ENCODE results near the gene PIP5K1C.

DNA sequence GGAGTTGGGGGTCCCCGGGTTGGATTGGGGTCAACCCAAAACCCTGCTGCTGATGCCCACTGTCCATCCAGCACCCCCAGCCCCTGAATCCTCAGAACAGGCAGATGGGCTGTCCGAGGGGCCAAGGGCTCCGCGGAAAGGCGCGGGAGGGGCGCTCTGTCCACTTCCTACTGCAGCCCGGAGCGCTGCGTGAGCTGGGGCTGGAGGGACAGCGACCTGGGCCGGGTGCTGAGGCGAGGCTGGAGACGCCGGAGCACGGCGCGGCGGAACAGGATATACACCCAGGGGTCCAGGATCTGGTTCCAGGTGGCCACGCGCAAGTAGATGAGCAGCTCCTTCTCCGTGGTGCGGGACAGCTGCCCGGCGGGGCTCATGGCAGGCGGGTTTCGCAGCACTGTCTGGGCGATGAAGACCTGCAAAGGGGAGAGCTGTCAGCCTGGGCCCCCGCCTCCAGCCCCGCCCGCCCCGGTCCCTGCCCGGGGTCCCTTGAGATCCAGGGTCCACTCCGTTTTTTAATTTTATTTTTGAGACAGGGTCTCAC is 104.7 kb downstream of the PIP5K1C start:
- TF ChIP-seq SREBF2 (IDR thresholded peaks at IDR 0.05; ENCODE audit: low read length) (no peak), POLR2AphosphoS5 (IDR thresholded peaks at IDR 0.05; ENCODE audit: low read length) (no peak), SIN3A (IDR thresholded peaks at IDR 0.05; ENCODE audit: low read depth, low read length) (no peak), IRF4 (IDR thresholded peaks at IDR 0.05; ENCODE audit: low read depth, low read length) (no peak), MXI1 (IDR thresholded peaks at IDR 0.05; ENCODE audit: low read depth, low read length) (no peak), MYB (IDR thresholded peaks at IDR 0.05; ENCODE audit: borderline replicate concordance, low read depth, low read length) (no peak)
- TF ChIP-seq, protein P1, sequence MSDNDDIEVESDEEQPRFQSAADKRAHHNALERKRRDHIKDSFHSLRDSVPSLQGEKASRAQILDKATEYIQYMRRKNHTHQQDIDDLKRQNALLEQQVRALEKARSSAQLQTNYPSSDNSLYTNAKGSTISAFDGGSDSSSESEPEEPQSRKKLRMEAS (IDR thresholded peaks at IDR 0.05; ENCODE audit: low read depth, low read length), result no peak
- TF ChIP-seq, protein P2, sequence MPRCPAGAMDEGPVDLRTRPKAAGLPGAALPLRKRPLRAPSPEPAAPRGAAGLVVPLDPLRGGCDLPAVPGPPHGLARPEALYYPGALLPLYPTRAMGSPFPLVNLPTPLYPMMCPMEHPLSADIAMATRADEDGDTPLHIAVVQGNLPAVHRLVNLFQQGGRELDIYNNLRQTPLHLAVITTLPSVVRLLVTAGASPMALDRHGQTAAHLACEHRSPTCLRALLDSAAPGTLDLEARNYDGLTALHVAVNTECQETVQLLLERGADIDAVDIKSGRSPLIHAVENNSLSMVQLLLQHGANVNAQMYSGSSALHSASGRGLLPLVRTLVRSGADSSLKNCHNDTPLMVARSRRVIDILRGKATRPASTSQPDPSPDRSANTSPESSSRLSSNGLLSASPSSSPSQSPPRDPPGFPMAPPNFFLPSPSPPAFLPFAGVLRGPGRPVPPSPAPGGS (IDR thresholded peaks at IDR 0.05; ENCODE audit: borderline replicate concordance, insufficient read depth, low read depth, low read length, poor library complexity, severe bottlenecking), result no peak
- TF ChIP-seq, protein P3, sequence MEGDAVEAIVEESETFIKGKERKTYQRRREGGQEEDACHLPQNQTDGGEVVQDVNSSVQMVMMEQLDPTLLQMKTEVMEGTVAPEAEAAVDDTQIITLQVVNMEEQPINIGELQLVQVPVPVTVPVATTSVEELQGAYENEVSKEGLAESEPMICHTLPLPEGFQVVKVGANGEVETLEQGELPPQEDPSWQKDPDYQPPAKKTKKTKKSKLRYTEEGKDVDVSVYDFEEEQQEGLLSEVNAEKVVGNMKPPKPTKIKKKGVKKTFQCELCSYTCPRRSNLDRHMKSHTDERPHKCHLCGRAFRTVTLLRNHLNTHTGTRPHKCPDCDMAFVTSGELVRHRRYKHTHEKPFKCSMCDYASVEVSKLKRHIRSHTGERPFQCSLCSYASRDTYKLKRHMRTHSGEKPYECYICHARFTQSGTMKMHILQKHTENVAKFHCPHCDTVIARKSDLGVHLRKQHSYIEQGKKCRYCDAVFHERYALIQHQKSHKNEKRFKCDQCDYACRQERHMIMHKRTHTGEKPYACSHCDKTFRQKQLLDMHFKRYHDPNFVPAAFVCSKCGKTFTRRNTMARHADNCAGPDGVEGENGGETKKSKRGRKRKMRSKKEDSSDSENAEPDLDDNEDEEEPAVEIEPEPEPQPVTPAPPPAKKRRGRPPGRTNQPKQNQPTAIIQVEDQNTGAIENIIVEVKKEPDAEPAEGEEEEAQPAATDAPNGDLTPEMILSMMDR (IDR thresholded peaks at IDR 0.05 in 2 of 3, conservative IDR thresholded peaks at IDR 0.05 in 1 of 3; ENCODE audit: control insufficient read depth in 2 of 3, extremely low read depth in 1 of 3, insufficient read depth in 1 of 3, low read depth in 3 of 3, low read length in 3 of 3), result no peak
- TF ChIP-seq, protein P4, sequence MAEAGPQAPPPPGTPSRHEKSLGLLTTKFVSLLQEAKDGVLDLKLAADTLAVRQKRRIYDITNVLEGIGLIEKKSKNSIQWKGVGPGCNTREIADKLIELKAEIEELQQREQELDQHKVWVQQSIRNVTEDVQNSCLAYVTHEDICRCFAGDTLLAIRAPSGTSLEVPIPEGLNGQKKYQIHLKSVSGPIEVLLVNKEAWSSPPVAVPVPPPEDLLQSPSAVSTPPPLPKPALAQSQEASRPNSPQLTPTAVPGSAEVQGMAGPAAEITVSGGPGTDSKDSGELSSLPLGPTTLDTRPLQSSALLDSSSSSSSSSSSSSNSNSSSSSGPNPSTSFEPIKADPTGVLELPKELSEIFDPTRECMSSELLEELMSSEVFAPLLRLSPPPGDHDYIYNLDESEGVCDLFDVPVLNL (IDR thresholded peaks at IDR 0.05; ENCODE audit: low read depth, low read length), result no peak
